ENCODE results near the gene TMSB10. TPM values are rescaled to one million over a fixed set of nuclear protein-coding genes. Genes with fewer than 3 reads are reported as not detected.

Gene TMSB10
- total RNA-seq, 2 experiments from 2014 or later: 1,969 to 2,001 TPM

DNA sequence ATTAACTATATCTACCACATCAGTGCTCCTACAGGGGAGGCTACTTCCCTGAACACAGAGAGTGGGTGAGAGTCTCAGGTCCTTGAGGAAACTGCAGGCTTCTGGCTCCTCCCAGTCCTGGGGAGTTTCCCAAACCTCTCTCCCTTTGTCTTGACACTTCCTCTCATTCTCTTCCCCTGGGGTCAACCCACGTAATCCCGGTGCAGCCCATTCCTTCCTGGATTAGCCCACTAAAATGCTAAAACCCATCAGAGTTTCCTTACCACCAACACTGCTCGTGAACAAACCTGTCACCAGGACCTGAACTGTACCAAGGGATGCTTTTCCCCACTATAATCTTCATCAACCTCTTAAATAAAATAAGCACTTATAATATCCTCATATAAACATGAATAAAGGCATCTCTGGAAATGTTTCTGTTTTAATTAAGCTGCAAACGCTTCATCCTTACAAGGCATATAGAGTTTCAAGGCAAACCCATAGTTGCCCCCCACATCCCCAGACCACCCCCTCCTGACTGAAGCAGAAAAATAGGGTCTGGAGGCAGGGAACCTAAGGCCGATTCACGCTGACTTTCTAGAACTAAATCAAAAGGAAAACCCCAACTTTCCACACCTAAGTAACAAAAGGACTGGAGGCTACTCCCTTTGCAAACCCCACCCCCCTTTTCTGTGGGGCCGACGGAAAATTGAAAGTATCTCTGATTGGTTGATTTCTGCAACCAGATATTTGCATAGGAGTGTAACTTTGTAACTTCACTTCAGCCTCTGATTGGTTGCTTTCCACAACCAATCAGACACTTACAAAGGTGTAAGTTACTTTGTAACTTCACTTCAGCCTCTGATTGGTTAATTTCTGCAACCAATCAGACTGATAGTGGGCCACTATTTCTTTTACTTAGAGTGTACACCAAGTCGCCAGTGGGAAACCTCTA lies 19.0 kb downstream of the TMSB10 start:
- CTCF ChIA-PET: interaction anchor here (0.7 to 7.0 kb wide), 27 partner anchors 8 to 433 kb away, joined by 3 to 117 read pairs (median 12); partner anchors contain the start of genes DNAH6, KCMF1, TMSB10 and TRABD2A
- peak overlapping the region; percentile 85 for H3K27ac Mint-ChIP-seq
- ATAC-seq (ENCODE audit: poor library complexity): peak; percentile 1
- H3K9me3 ChIP-seq (ENCODE audit: control insufficient read depth in 1 of 2, insufficient read depth in 1 of 2, low read length in 2 of 2): no peaks in the 10 kb centered on the region
- POLR2A ChIA-PET: interaction anchor here (0.9 to 6.5 kb wide), 9 partner anchors 14 to 398 kb away, joined by 3 to 147 read pairs (median 46); partner anchors contain the start of genes TMSB10 and TRABD2A
- H3K27ac ChIP-seq (ENCODE audit: low read depth in 1 of 2, low read length in 2 of 2): peak overlapping the region; percentile 32 to 46
- H3K4me3 ChIP-seq (ENCODE audit: low read length): peak overlapping the region; percentile 1
- no peaks in the 10 kb centered on the region for H3K27me3 ChIP-seq (ENCODE audit: control insufficient read depth in 1 of 2, insufficient read depth in 2 of 2, low read length in 2 of 2)
- no peaks in the 10 kb centered on the region for H3K27me3 Mint-ChIP-seq
- intact Hi-C loops (cut with DNase I, micrococcal nuclease): loop anchor here (1.0 to 5.0 kb wide), 6 partner anchors 19 to 429 kb away; partner anchors contain the start of genes TMSB10 (in 2 of the 2) and KCMF1 (in 1 of the 2)
- H3K4me3 Mint-ChIP-seq: peak overlapping the region; percentile 55
- peak in 8 of 14 experiments; percentile 38 to 85 (median 47) for DNase-seq
- H3K36me3 Mint-ChIP-seq (ENCODE audit: low read depth): no peaks in the 10 kb centered on the region
- H3K36me3 ChIP-seq (ENCODE audit: insufficient read depth, low read length): no peaks in the 10 kb centered on the region
- H3K4me1 Mint-ChIP-seq (ENCODE audit: low read depth): peaks cover 46% of the 10 kb centered on the region
- TF ChIP-seq, protein P1, sequence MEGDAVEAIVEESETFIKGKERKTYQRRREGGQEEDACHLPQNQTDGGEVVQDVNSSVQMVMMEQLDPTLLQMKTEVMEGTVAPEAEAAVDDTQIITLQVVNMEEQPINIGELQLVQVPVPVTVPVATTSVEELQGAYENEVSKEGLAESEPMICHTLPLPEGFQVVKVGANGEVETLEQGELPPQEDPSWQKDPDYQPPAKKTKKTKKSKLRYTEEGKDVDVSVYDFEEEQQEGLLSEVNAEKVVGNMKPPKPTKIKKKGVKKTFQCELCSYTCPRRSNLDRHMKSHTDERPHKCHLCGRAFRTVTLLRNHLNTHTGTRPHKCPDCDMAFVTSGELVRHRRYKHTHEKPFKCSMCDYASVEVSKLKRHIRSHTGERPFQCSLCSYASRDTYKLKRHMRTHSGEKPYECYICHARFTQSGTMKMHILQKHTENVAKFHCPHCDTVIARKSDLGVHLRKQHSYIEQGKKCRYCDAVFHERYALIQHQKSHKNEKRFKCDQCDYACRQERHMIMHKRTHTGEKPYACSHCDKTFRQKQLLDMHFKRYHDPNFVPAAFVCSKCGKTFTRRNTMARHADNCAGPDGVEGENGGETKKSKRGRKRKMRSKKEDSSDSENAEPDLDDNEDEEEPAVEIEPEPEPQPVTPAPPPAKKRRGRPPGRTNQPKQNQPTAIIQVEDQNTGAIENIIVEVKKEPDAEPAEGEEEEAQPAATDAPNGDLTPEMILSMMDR (IDR thresholded peaks at IDR 0.05): no peak
- H3K9me3 Mint-ChIP-seq: no peaks in the 10 kb centered on the region
- H3K4me1 ChIP-seq (ENCODE audit: insufficient read depth, low read length): peaks cover 64% of the 10 kb centered on the region

DNA sequence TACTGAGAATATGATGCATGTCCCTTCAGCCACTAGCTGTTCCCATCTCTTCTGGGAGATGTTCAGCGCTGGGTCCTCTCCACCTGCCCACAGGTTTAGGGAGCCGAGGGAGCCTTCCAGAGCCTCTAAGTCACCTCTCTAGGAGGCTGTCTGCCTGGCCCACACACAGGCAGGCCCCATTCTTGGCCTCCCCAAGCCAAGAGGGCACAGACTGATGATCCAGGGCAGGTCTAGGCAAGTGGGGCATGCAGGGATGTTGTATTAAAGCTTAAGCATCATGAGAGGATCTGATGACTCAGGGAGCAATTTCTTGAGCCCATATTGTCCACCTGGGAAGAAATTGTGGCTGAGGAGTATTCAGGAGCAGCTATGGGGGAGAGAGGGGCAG lies 19.9 kb downstream of the TMSB10 start:
- DNase-seq (no peak), ATAC-seq (ENCODE audit: poor library complexity) (peak; percentile 2)

More for the DNA sequence above, 19.9 kb downstream of the TMSB10 start:
- peak overlapping the region; percentile 85 for H3K27ac Mint-ChIP-seq
- TF ChIP-seq, protein P1 (IDR thresholded peaks at IDR 0.05): no peak
- H3K4me1 ChIP-seq (ENCODE audit: insufficient read depth, low read length): peaks cover 55% of the 10 kb centered on the region
- H3K36me3 Mint-ChIP-seq (ENCODE audit: low read depth): no peaks in the 10 kb centered on the region
- H3K27me3 ChIP-seq (ENCODE audit: control insufficient read depth in 1 of 2, insufficient read depth in 2 of 2, low read length in 2 of 2): no peaks in the 10 kb centered on the region
- H3K9me3 ChIP-seq (ENCODE audit: control insufficient read depth in 1 of 2, insufficient read depth in 1 of 2, low read length in 2 of 2): no peaks in the 10 kb centered on the region
- POLR2A ChIA-PET: interaction anchor here (0.6 to 3.2 kb wide), 26 partner anchors 13 to 465 kb away, joined by 3 to 147 read pairs (median 6); partner anchors contain the start of genes KCMF1, SUCLG1, TMSB10 and TRABD2A
- H3K27ac ChIP-seq (ENCODE audit: low read depth in 1 of 2, low read length in 2 of 2): peak overlapping the region; percentile 20 to 41
- H3K9me3 Mint-ChIP-seq: no peaks in the 10 kb centered on the region
- no peaks in the 10 kb centered on the region for H3K36me3 ChIP-seq (ENCODE audit: insufficient read depth, low read length)
- H3K4me1 Mint-ChIP-seq (ENCODE audit: low read depth): peaks cover 42% of the 10 kb centered on the region
- intact Hi-C loops (cut with DNase I, micrococcal nuclease): loop anchor here (1.0 to 5.0 kb wide), 6 partner anchors 20 to 430 kb away; partner anchors contain the start of genes TMSB10 (in 2 of the 2) and KCMF1 (in 1 of the 2)
- no peaks in the 10 kb centered on the region for H3K27me3 Mint-ChIP-seq
- H3K4me3 ChIP-seq (ENCODE audit: low read length): peak overlapping the region; percentile 73
- CTCF ChIA-PET: interaction anchor here (0.7 to 7.0 kb wide), 60 partner anchors 9 to 467 kb away, joined by 3 to 117 read pairs (median 6); partner anchors contain the start of genes DNAH6, KCMF1, TMSB10 and TRABD2A
- peak overlapping the region; percentile 91 for H3K4me3 Mint-ChIP-seq

Data from CD4-positive, alpha-beta T cell (primary cell).